G401.6 (cell line): Measurements from ENCODE around the gene DNAH10.
"Not testable (repeated sequence)": the region's sequence is repeated elsewhere in the genome, so short reads cannot be mapped to it uniquely, and the experiment has no call there.

Source experiments
- FAIRE-seq: peaks from 2 replicates; lab custom pipeline; 2012; peaks lifted over from hg19 to GRCh38; lab: Jason Lieb, UNC

Gene DNAH10

DNA sequence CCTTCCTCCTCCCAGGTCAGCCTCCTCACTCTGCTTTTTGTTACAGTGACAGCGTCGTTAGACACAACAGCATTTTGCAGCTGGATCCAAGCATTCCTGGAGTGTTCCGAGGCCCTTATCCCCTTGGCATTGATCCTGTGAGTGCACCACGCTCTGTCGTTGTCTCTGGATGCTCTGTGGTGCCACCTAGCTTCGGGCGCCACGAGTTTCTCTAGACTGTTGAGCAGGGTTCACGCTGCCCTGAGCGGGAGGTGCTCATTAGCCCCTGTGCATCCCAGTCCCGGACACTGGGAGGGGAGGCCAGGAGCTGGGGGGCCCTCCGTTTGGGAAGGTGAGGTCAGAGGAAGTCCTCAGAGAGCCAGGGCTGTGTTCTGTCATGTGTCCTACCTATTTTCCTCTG is 17.3 kb upstream of the DNAH10 start:
- no peak for FAIRE-seq

DNA sequence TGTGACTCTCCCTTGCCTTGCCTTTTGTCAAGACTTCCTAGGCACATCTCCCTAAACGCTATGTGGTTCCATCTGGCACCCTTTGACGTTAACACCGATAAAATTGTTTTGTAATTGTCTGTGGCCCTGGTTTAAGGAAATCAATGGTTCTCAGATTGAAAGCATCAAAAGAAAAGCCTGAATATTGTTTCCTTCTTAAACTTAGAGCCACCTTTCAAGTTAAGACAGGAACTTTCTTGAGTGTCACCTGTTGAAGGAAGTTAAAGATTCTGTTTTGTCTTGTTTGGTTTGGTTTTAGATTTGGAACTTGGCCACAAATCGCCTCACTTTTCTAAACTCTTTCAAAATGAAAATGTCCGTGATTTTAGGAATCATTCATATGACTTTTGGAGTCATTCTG is 14.8 kb upstream of the DNAH10 start:
- FAIRE-seq: no peak

- no peak for FAIRE-seq
These were observed 13.9 kb upstream of the DNAH10 start for GRCh38 chr12:123748161-123748560.

DNA sequence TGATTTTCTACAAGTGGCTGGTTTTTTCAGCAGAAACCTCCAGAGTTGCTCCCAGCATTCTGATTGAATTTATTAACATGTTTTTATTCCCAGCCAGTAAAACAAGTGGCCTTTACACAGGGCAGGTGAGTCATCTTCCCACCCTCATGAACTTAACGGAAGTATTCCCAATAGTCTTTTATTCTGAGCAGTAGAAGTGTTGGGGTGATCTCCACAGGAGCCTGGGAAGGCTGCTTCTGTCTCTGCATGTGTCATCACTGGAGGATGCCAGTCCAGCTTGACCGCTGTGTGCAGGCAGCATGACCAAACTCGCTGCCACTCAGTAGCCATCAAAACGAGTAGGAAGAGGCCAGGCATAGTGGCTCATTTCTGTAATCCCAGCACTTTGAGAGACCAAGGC is 13.4 kb upstream of the DNAH10 start:
- no peak for FAIRE-seq

DNA sequence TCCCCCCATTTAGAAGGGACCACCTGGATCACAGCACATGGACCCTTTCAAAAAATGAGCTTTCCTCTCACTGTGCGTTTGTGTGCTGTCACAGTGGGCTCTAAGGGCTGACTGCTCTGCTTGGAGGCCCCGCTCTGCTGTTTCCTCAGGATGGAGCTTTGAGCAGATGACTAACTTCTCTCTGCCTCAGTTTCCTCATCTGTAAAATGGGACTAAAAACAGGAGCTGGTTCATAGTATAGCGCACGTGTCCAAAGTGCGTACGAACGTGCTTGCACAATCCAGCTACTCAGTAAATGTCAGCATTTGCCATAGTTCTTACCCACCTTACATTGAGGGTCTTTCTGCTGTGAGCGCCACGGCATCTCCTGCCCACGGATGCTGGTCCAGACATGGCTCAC is 12.7 kb upstream of the DNAH10 start:
- FAIRE-seq: no peak

DNA sequence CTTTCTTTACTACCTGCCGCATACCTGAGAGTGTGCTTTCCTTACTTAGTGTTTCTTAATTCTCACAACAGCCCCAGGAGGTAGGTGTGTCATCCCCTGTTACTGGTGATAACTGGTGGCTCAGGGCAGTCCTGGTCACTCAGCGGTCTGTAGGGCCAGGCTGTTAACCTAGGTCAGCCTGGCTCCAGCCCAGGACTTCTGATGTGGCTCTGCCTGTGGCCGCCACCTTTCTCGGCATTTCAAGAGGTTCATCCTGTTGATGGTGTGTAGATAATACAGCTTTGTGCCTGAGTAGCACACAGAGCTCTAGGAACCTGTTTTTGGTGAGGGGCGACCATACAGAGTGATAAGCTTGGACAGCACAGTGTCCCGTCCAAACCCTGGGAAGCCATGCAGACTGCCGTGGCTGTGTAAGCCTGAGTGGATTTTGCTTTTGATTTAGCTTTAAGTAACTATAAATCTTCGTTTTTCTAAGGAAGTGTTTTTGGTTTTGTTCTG is 11.9 kb upstream of the DNAH10 start:
- no peak for FAIRE-seq

DNA sequence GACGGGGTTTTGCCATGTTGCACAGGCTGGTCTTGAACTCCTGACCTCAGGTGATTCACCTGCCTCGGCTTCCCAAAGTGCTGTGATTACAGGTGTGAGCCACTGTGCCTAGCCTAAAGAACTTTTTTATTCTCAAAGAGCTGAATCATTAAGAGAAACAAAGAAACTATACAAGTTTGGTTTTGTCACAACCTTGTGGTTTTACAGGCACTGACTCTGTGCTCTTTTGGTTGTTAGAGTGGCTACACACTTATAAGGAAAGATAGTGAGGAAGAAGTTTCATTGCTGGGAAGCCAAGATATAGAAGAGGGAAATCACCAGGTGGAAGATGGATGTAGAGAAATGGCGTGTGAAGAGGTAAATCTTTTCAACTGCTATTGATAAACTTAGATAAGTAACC is 10.1 kb upstream of the DNAH10 start:
- FAIRE-seq: no peak

GRCh38 chr12:123754041-123754772 is 7.9 kb upstream of the DNAH10 start:
- no peak for FAIRE-seq

DNA sequence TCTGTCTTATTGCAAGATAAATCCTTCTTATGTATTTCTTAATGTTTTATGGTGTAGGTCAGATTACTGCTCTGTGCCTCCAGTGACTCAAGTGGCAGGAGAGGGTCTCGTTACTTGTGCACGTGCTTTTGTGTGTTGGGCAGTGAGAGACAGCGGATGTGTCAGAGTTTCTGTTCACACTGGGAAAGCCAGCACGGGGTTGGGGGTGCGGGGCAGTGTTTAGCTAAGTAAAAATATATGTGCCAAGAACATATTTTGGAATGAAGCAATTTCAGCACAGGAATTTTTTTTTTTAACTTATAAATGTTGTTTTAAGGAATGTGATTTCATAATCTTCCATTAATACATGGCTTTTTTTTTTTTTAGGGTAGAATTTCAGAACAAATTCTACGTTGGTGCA is 4.5 kb upstream of the DNAH10 start:
- FAIRE-seq: no peak

GRCh38 chr12:123760267-123760938 is 1.7 kb upstream of the DNAH10 start:
- no peak for FAIRE-seq

- FAIRE-seq: no peak
These were observed 583 bp downstream of the DNAH10 start for GRCh38 chr12:123762715-123763052.

GRCh38 chr12:123763093-123763492 is 992 bp downstream of the DNAH10 start:
- FAIRE-seq: no peak

DNA sequence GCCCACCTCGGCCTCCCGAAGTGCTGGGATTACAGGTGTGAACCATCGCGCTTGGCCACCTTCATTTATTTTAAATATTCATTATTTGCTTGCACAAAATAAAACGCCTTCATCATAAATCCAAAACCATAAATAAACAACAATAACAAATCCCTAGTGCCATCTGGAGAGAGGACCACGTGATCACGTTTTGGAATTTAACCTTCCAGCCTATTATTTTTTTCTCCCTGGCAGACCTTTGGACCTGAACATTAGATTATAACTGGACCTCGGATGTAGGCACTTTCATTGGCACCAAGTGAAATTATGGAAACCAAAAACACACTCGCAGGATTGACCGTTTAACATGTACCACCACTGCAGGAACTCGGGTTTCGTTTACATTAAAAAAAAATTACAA is 2.0 kb downstream of the DNAH10 start:
- FAIRE-seq: no peak

GRCh38 chr12:123765504-123766035 is 3.5 kb downstream of the DNAH10 start:
- no peak for FAIRE-seq

- no peak for FAIRE-seq
These were observed 5.5 kb downstream of the DNAH10 start for GRCh38 chr12:123767613-123768012.

DNA sequence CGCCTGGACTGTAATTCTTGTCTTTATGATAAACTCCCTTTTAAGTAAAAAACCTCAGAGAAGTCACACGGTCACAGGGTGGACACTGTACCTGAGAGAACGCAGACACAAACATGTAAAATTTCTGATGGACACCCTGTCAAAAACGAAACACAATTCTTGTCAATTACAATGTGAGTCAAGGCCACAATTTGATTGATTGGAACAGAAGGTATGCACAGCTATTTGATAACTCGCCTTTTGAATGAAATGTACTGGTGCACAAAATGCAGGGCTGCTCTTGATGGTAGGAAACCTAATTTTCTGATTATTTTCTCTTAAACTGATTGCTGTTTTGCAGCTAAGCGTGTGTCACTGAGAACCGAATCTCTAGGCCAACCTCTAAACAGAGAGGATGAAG is 9.2 kb downstream of the DNAH10 start:
- no peak for FAIRE-seq

DNA sequence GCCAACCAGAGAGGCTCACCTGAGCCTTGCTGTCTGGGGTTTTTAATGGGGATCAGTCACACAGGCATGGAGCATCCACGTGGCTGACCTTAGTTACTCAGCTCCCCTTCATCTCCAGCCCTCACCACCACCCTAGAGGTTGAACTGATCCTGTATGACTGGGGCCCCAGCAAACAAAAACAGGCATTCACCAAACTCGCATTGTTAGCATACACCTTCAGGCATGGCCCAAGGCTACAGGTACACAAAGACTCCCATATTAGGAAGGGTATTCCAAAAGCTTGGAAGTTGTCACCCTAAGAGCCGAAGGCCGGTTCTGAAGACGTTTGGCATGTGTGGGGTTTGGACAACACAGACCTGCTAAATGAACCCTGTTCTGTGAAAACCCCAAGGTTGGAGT is 10.0 kb downstream of the DNAH10 start:
- FAIRE-seq: no peak

DNA sequence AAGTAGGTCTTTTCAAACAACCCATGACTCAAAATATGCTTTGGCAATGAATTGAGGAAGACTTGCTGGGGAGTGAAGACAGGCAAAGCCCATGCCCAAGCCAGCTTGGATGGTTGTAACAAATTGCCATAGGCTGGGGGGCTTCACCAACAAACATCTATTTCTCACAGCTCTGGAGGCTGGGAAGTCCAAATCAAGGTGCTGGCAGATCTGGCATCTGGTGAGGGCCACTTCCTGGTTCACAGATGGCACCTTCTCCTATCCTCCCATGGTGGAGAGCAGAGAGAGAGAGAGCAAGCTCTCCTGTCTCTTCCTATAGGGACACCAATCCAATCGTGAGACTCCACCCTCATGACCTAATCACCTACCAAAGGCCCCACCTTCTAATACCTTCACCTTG is 11.3 kb downstream of the DNAH10 start:
- FAIRE-seq: no peak

DNA sequence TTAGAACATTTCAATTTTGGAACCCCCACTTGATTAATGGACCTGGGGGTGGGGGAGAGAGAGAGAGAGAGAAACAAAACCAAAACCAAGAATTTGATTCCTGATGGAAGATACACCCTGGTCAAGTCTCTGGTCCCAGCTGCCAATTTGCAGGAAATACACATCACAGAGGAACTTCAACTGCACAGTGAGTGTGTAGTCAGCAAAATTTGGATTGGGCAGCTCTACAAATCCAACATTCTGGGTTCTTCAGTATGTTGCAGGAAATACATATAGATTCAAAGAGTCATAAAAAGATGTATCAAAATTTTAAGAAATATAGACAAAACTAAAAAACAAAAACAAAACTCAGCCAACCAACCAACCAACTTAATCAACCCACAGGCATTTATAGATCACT is 17.4 kb downstream of the DNAH10 start:
- FAIRE-seq: no peak

- FAIRE-seq: no peak
These were observed 21.1 kb downstream of the DNAH10 start for GRCh38 chr12:123782997-123783792.

- no peak for FAIRE-seq
These were observed 25.4 kb downstream of the DNAH10 start for GRCh38 chr12:123787466-123787865.

DNA sequence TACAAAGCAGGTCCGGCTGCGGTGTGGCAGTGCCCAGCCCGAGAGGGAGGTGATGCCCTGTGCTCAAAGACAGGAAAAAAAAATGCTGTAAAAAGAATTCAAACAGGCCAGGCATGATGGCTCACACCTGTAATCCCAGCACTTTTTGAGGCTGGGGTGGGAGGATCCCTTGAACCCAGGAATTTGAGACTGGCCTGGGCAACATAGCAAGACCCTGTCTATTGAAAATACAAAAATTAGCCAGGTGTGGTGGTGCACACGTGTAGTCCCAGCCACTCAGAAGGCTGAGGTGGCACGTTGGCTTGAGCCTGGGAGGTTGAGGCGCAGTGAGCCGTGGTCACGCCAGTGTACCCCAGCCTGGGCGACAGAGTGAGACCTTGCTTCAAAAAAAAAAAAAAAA is 26.4 kb downstream of the DNAH10 start:
- FAIRE-seq: no peak

- FAIRE-seq: not testable (repeated sequence)
These were observed 27.3 kb downstream of the DNAH10 start for GRCh38 chr12:123789422-123789821.
